ENCODE measurements around the gene PPP1R12C.

The PPP1R12C gene

GRCh38 chr19:55041627-55042343, 75.7 kb downstream of the PPP1R12C start:
- DNase-seq: peak; percentile 56

- DNase-seq: no peak
Measured at GRCh38 chr19:55041244-55041626, 76.2 kb downstream of the PPP1R12C start.

Data from stimulated activated CD8-positive, alpha-beta memory T cell treated with anti-CD3 and anti-CD28 coated beads, Interleukin-4, amount 100 ng/mL, for 48 hours (primary cell).